H9 (cell line): ENCODE results near the gene ATP8B4. TPM values are rescaled to one million over a fixed set of nuclear protein-coding genes. Genes with fewer than 3 reads are reported as not detected.

Experiments
- DNase-seq: peaks from one replicate; pipeline ENCODE4 v3.0.0-alpha.2; 2017
- H2AFZ ChIP-seq: one replicate; pipeline ENCODE4 v1.6.1; 2013; ENCODE audit warnings: mild to moderate bottlenecking, low read length, control low read depth, moderate library complexity
- H2AK5ac ChIP-seq: 2 replicates; pipeline ENCODE4 v1.6.1; 2013; ENCODE audit warnings: low read length, control low read depth, mixed read lengths; ENCODE audit not compliant: insufficient read length
- H2BK120ac ChIP-seq: one replicate; pipeline ENCODE4 v1.6.1; 2013; ENCODE audit warnings: low read depth, mild to moderate bottlenecking, low read length, control low read depth, inconsistent platforms; ENCODE audit not compliant: poor library complexity, severe bottlenecking
- H2BK12ac ChIP-seq: 2 replicates; pipeline ENCODE4 v1.6.1; 2013; ENCODE audit warnings: low read length, control low read depth, mixed read lengths, low read depth; ENCODE audit not compliant: insufficient read length
- H2BK15ac ChIP-seq: 2 replicates; pipeline ENCODE4 v1.6.1; 2013; ENCODE audit warnings: low read depth, low read length, control low read depth
- H2BK20ac ChIP-seq: one replicate; pipeline ENCODE4 v1.6.1; 2013; ENCODE audit warnings: low read depth, mild to moderate bottlenecking, low read length, control low read depth, inconsistent platforms; ENCODE audit not compliant: poor library complexity, severe bottlenecking
- H2BK5ac ChIP-seq: 2 replicates; pipeline ENCODE4 v1.6.1; 2013; ENCODE audit warnings: low read length, control low read depth, mixed read lengths; ENCODE audit not compliant: insufficient read length
- H3K14ac ChIP-seq: 2 replicates; pipeline ENCODE4 v1.6.1; 2013; ENCODE audit warnings: low read length, control low read depth; ENCODE audit not compliant: insufficient read depth
- H3K18ac ChIP-seq: 2 replicates; pipeline ENCODE4 v1.6.1; 2013; ENCODE audit warnings: low read depth, mild to moderate bottlenecking, mixed read lengths, low read length, control low read depth; ENCODE audit not compliant: insufficient read length
- H3K23ac ChIP-seq: 2 replicates; pipeline ENCODE4 v1.6.1; 2013; ENCODE audit warnings: low read length, control low read depth, mixed read lengths, low read depth; ENCODE audit not compliant: insufficient read length
- H3K23me2 ChIP-seq: 2 replicates; pipeline ENCODE4 v1.6.1; 2013; ENCODE audit warnings: low read depth, mild to moderate bottlenecking, mixed read lengths, low read length, control low read depth; ENCODE audit not compliant: insufficient read length, poor library complexity, severe bottlenecking
- H3K27ac ChIP-seq: 2 replicates; pipeline ENCODE4 v1.5.1; 2013; ENCODE audit warnings: low read length, control low read depth, mixed read lengths, low read depth; ENCODE audit not compliant: insufficient read length
- H3K27me3 ChIP-seq: 2 replicates; pipeline ENCODE4 v1.6.1; 2013; ENCODE audit warnings: low read length, control low read depth, inconsistent platforms; ENCODE audit not compliant: insufficient read depth
- H3K4ac ChIP-seq: 2 replicates; pipeline ENCODE4 v1.6.1; 2013; ENCODE audit warnings: low read depth, mild to moderate bottlenecking, control low read depth, inconsistent platforms, low read length, moderate library complexity
- H3K4me1 ChIP-seq: 2 replicates; pipeline ENCODE4 v1.6.1; 2013; ENCODE audit warnings: low read length, control low read depth, inconsistent platforms; ENCODE audit not compliant: insufficient read depth
- H3K4me2 ChIP-seq: 2 replicates; pipeline ENCODE4 v1.6.1; 2013; ENCODE audit warnings: low read length, control low read depth, mixed read lengths; ENCODE audit not compliant: insufficient read length, insufficient read depth
- H3K56ac ChIP-seq: 2 replicates; pipeline ENCODE4 v1.6.1; 2013; ENCODE audit warnings: low read depth, mild to moderate bottlenecking, mixed read lengths, low read length, control low read depth; ENCODE audit not compliant: insufficient read length
- H3K79me1 ChIP-seq: 2 replicates; pipeline ENCODE4 v1.6.1; 2013; ENCODE audit warnings: low read depth, mild to moderate bottlenecking, moderate library complexity, low read length, control low read depth, inconsistent platforms; ENCODE audit not compliant: insufficient read depth, poor library complexity, severe bottlenecking
- H3K79me2 ChIP-seq: 2 replicates; pipeline ENCODE4 v1.6.1; 2013; ENCODE audit warnings: low read length, control low read depth, inconsistent platforms; ENCODE audit not compliant: insufficient read depth
- H3K9ac ChIP-seq: 2 replicates; pipeline ENCODE4 v1.6.1; 2013; ENCODE audit warnings: low read length, control low read depth, mixed read lengths; ENCODE audit not compliant: insufficient read length; ENCODE audit errors: extremely low read depth
- H3K9me3 ChIP-seq: one replicate; pipeline ENCODE4 v1.6.1; 2013; ENCODE audit warnings: low read depth, low read length, inconsistent platforms; ENCODE audit not compliant: control insufficient read depth
- H3T11ph ChIP-seq: one replicate; pipeline ENCODE4 v1.6.1; 2013; ENCODE audit warnings: mild to moderate bottlenecking, low read length, control low read depth, inconsistent platforms
- H4K20me1 ChIP-seq: one replicate; pipeline ENCODE4 v1.6.1; 2013; ENCODE audit not compliant: control insufficient read depth, insufficient read length, insufficient read depth
- H4K5ac ChIP-seq: 2 replicates; pipeline ENCODE4 v1.6.1; 2013; ENCODE audit warnings: low read depth, mild to moderate bottlenecking, mixed read lengths, low read length, control low read depth; ENCODE audit not compliant: insufficient read length
- H4K8ac ChIP-seq: replicated peaks from 2 replicates; pipeline ENCODE4 v1.6.1; 2013; ENCODE audit warnings: low read length, control low read depth, mixed read lengths, low read depth; ENCODE audit not compliant: insufficient read length
- H4K91ac ChIP-seq: 2 replicates; pipeline ENCODE4 v1.6.1; 2013; ENCODE audit warnings: low read depth, mild to moderate bottlenecking, moderate library complexity, mixed read lengths, low read length, control low read depth; ENCODE audit not compliant: insufficient read length
- H3K27ac Mint-ChIP-seq, 3 experiments: 2 replicates in 2 of 3; 3 replicates in 1 of 3; pipeline ENCODE4 v1.8.0; 2020 to 2021; ENCODE audit warnings: mixed read lengths in 3 of 3, mild to moderate bottlenecking in 1 of 3, moderate library complexity in 1 of 3
- H3K27me3 Mint-ChIP-seq: 2 replicates; pipeline ENCODE4 v1.8.0; 2021; ENCODE audit warnings: low read depth, mild to moderate bottlenecking, moderate library complexity, mixed read lengths
- H3K36me3 Mint-ChIP-seq, 3 experiments: 2 replicates in 2 of 3; 3 replicates in 1 of 3; pipeline ENCODE4 v1.8.0; 2020 to 2021; ENCODE audit warnings: low read depth in 3 of 3, mixed read lengths in 3 of 3; ENCODE audit not compliant: insufficient read depth in 1 of 3
- H3K4me1 Mint-ChIP-seq, 2 experiments: 2 replicates each; pipeline ENCODE4 v1.8.0; 2020; ENCODE audit warnings: mixed read lengths in 2 of 2
- H3K4me3 Mint-ChIP-seq, 2 experiments: 2 replicates in 1 of 2; 3 replicates in 1 of 2; pipeline ENCODE4 v1.8.0; 2020 to 2021; ENCODE audit warnings: mild to moderate bottlenecking in 2 of 2, mixed read lengths in 2 of 2, moderate library complexity in 1 of 2
- H3K9me3 Mint-ChIP-seq, 2 experiments: 2 replicates in 1 of 2; 3 replicates in 1 of 2; pipeline ENCODE4 v1.8.0; 2020; ENCODE audit warnings: mild to moderate bottlenecking in 2 of 2, mixed read lengths in 2 of 2, moderate library complexity in 1 of 2
- CTCF ChIP-seq: fragments of 200-600 bp; sonication (generic); conservative IDR thresholded peaks from 3 replicates; pipeline ENCODE4 v1.8.0; 2021; ENCODE audit warnings: antibody characterized with exemption, mild to moderate bottlenecking
- WGBS: extraction: QIAGEN DNeasy Blood & Tissue Kit; methylation state at CpG from one replicate; pipeline ENCODE4 v1.1.7; 2013; ENCODE audit warnings: missing lambda C conversion rate, low lambda C conversion rate, mixed read lengths; ENCODE audit not compliant: insufficient read length; ENCODE audit errors: extremely low coverage; 5-methylcytosine and 5-hydroxymethylcytosine counted together
- total RNA-seq: library from RNA; stranded (reverse); gene quantifications from 2 replicates; pipeline ENCODE4 v1.2.1, GENCODE V29; 2021

The ATP8B4 gene
- total RNA-seq, 1 experiment from 2014 or later: 0.52 TPM

- Histone ChIP-seq H3K4me2 (no peak overlapping the region), H2BK5ac (no peak overlapping the region), H3K9me3 (no peaks in the 10 kb centered on the region), H4K20me1 (no peaks in the 10 kb centered on the region), H3K23ac (no peak overlapping the region), H3T11ph (no peak overlapping the region), H3K18ac (no peak overlapping the region), H3K27ac (no peak overlapping the region), H2BK12ac (no peak overlapping the region), H4K91ac (no peak overlapping the region), H4K8ac (no peak overlapping the region), H3K9ac (no peak overlapping the region), H3K14ac (no peak overlapping the region), H3K4me1 (no peaks in the 10 kb centered on the region; the same call in 1 of the 2 replicates), H2BK15ac (no peak overlapping the region), H2AK5ac (no peak overlapping the region), H2BK120ac (no peak overlapping the region), H3K56ac (no peak overlapping the region), H4K5ac (no peak overlapping the region), H3K27me3 (no peaks in the 10 kb centered on the region), H2AFZ (no peak overlapping the region), H3K79me1 (no peaks in the 10 kb centered on the region), H3K4ac (no peak overlapping the region), H3K23me2 (no peaks in the 10 kb centered on the region), H3K79me2 (no peaks in the 10 kb centered on the region), H2BK20ac (no peak overlapping the region)
- no peak for TF ChIP-seq CTCF
- Mint-ChIP-seq H3K4me1 (peaks cover 30% of the 10 kb centered on the region in 2 experiments), H3K4me3 (no peak overlapping the region), H3K27me3 (no peaks in the 10 kb centered on the region), H3K9me3 (peaks cover 2 to 6% of the 10 kb centered on the region in 2 experiments; a peak in 2 of 5 replicates), H3K36me3 (no peaks in the 10 kb centered on the region), H3K27ac (no peak overlapping the region)
- DNase-seq: no peak
- no CpG with 5 or more reads among the region's 5 CpGs for WGBS
Observed at GRCh38 chr15:50055750-50056157, 63.3 kb downstream of the ATP8B4 start.
